ENCODE measurements around the gene TNXB.
"Not testable (repeated sequence)": the region's sequence is repeated elsewhere in the genome, so short reads cannot be mapped to it uniquely, and the experiment has no call there.

TNXB gene

DNA sequence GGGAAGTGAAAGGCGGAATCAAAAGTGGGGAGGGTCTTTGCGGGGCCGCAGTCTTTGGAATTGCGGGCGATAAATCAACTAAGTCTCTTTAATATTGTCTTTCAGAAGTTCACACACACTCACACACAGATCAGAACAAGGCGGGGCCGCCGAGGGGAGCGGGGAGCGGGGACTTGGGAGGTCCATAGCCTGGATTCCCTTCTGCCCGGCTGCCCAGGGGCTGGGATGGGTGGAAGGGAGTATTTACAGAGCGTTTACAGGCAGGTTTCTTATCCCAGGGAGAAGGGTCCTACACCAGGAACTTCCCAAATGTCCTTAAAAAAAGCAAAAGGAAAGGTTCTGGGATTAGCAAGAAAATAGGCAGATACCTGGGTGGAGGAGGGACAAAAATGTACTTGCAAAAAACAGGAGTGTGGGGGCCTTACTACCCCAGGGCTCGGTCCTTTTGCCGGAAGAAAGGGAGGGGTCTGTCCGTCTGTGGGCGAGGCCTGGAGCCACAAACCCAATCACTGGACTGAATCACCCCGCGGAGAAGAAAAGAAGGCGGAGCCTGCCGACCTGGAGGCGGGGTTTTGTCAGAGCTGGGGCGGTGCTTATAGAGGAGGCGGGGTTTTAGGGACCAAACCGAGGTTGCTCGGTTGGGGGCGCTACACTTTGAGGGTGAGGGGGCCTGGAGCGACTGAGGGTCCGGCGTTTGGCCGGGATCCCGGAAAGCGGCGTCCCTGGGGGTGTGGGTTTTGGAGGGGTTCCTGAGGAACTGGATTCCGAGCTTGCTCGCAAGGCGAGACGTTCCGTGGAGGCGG is 39.4 kb upstream of the TNXB start:
- H3K4me3 ChIP-seq (ENCODE audit: low read length), result peak overlapping the region; percentile 82
- DNase-seq (ENCODE audit: low read depth), result peak; percentile 89
- TF ChIP-seq, protein P1, sequence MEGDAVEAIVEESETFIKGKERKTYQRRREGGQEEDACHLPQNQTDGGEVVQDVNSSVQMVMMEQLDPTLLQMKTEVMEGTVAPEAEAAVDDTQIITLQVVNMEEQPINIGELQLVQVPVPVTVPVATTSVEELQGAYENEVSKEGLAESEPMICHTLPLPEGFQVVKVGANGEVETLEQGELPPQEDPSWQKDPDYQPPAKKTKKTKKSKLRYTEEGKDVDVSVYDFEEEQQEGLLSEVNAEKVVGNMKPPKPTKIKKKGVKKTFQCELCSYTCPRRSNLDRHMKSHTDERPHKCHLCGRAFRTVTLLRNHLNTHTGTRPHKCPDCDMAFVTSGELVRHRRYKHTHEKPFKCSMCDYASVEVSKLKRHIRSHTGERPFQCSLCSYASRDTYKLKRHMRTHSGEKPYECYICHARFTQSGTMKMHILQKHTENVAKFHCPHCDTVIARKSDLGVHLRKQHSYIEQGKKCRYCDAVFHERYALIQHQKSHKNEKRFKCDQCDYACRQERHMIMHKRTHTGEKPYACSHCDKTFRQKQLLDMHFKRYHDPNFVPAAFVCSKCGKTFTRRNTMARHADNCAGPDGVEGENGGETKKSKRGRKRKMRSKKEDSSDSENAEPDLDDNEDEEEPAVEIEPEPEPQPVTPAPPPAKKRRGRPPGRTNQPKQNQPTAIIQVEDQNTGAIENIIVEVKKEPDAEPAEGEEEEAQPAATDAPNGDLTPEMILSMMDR (IDR thresholded peaks at IDR 0.05; ENCODE audit: insufficient read depth, low read depth, low read length, missing control alignments), result peak; percentile 55

DNA sequence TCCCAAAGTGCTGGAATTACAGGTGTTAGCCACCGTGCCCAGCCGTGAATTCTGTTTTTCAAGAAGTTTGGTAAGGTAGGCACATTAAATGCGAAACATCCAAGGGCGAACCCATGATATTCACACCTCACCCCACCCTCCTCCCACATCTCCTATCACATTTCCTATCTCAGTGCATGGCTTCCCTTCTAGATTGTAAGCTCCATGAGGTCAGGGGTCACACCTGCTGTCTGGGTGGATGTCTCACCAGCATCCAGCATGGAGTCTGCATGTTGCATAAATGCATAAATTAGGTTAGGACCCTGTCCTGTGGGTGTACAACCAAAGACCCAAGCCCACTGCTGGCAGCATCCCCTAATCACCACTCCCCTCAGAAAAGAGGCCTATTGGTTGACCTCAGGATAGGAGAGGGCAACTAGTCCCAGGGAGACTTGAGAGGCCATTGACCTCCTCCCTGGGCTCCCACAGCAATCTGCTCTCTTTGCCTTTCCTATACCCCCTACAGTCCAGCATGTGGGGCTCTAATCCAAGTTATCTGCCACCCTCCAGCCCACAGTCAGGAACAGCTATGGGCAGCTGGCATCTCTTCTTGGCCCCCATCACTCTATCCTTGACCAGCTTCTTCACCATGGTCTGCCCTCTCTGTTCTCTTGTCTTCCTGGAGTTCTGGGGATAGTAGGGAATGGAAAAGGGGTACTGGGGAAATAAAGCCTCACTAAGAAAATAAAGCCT is 38.4 kb upstream of the TNXB start:
- TF ChIP-seq, protein P1 (IDR thresholded peaks at IDR 0.05; ENCODE audit: insufficient read depth, low read depth, low read length, missing control alignments), result no peak
- DNase-seq (ENCODE audit: low read depth), result no peak
- H3K4me3 ChIP-seq (ENCODE audit: low read length), result peak overlapping the region; percentile 82

DNA sequence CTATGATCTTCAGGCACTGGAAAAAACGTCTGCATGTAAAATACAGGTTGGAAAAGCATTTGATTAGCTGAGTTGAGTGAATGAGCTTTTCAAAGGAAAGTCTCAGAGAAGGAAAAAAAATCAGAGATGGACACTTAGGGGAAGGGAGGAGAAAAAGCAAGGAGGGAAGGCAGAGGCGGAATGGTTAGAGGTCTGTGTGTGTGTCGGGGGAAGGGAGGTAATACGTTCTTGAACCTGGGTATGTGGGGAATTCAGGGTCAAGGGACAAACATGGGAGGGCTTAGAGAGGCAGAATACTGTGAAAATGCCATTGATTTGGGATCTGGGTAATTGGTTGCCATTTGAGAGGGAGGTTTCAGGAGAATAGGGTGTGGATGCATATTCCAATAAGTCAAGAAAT is 37.5 kb upstream of the TNXB start:
- no peak overlapping the region for H3K4me3 ChIP-seq (ENCODE audit: low read length)
- TF ChIP-seq, protein P1 (IDR thresholded peaks at IDR 0.05; ENCODE audit: insufficient read depth, low read depth, low read length, missing control alignments), result no peak
- DNase-seq (ENCODE audit: low read depth), result no peak

- no peak overlapping the region for H3K4me3 ChIP-seq (ENCODE audit: low read length)
- DNase-seq (ENCODE audit: low read depth), result peak; percentile 41
- TF ChIP-seq, protein P1 (IDR thresholded peaks at IDR 0.05; ENCODE audit: insufficient read depth, low read depth, low read length, missing control alignments), result no peak
Measured at GRCh38 chr6:32146287-32146686, 37.1 kb upstream of the TNXB start.

GRCh38 chr6:32144238-32144637 is 35.1 kb upstream of the TNXB start:
- not testable (repeated sequence) for H3K4me3 ChIP-seq (ENCODE audit: low read length); DNase-seq (ENCODE audit: low read depth)

DNA sequence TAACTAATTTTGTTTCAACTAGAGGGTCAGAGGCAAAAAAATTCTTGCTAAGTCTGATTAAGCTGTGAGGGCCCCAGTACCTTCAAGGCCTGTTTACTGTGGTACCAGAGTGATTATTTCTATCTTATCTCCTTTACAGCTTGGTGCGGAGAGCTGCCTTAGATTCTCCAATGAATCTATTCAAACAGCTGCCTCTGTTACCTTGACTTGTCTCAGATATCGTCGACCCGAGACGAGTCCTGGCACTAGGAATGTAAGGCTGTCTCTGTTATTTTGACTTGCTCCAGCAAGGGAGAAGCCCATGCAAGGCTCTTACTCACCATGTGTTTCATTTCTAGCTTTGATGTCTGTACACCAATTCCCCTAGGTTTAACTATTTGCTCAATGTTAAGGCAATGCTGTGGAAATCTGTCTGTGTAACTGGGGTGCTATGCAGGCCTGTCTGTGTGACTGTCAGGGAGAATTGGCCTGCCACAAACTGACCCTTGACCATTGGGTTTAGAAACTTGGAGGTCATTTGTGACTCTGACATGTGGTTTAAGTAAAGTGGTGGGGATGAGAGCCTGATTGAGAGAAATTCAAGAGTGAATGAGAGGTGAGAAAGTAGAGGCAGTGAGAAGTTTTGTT is 31.4 kb upstream of the TNXB start:
- DNase-seq (ENCODE audit: low read depth), result no peak

GRCh38 chr6:32139590-32139989 is 30.5 kb upstream of the TNXB start:
- H3K4me3 ChIP-seq (ENCODE audit: low read length), result no peak overlapping the region
- DNase-seq (ENCODE audit: low read depth), result no peak
- TF ChIP-seq, protein P1 (IDR thresholded peaks at IDR 0.05; ENCODE audit: insufficient read depth, low read depth, low read length, missing control alignments), result no peak

More for the DNA sequence above, 31.4 kb upstream of the TNXB start:
- TF ChIP-seq, protein P1 (IDR thresholded peaks at IDR 0.05; ENCODE audit: insufficient read depth, low read depth, low read length, missing control alignments), result no peak
- no peak overlapping the region for H3K4me3 ChIP-seq (ENCODE audit: low read length)
